Thyroid gland (tissue), 4 donors: ENCODE measurements around the gene SEMA4A.

Source experiments
- CTCF ChIP-seq, 6 experiments: fragments of 200-600 bp in 3 of 6; fragments of 450-650 bp in 3 of 6; sonication (generic) in 3 of 6; IDR thresholded peaks; one replicate each; pipeline ENCODE4 v1.5.1; 2016 to 2019; ENCODE audit warnings: antibody characterized with exemption in 6 of 6, mild to moderate bottlenecking in 2 of 6, inconsistent platforms in 1 of 6, moderate library complexity in 1 of 6
- POLR2A ChIP-seq, 2 donors: fragments of 450-650 bp; IDR thresholded peaks; one replicate each; pipeline ENCODE4 v1.6.1; 2017; ENCODE audit warnings: antibody characterized with exemption in 2 of 2, mild to moderate bottlenecking in 2 of 2, moderate library complexity in 1 of 2

DNA sequence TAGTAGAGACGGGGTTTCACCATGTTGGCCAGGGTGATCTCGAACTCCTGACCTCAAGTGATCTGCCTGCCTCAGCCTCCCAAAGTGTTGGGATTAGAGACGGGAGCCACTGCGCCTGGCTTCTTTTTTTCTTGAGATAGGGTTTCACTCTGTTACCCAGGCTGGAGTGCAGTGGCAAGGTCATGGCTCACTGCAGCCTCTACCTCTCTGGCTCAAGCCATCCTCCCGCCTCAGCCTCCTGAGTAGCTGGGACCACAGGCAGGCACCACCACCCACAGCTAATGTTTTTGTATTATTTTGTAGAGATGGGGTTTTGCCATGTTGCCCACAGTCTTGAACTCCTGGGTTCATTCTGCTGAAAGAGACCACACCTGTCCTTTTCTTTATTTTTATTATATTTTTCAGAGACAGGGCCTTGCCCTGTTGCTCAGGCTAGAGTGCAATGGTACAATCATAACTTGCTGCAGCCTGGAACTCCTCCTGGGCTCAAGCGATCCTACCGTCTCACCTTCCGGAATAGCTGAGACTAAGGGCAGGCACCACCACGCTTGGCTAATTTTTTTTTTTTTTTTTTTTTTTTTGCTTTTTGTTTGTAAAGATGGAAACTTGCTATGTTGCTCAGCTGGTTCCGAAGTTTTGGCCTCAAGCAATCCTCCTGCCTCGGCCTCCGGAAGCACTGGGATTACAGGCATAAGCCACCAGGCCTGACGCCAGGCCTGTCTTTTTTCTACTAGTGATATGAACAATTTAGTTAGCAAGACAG, 35.8 kb upstream of the SEMA4A start:
- TF ChIP-seq CTCF (IDR thresholded peaks at IDR 0.05) (no peak), POLR2A (IDR thresholded peaks at IDR 0.05) (no peak)
